NCI-H1436 (cell line): ENCODE results near the gene OAS1.
A peak's percentile ranks its signal among the peaks of the same experiment; 100 is the strongest.
"Not testable (repeated sequence)": the region's sequence is repeated elsewhere in the genome, so short reads cannot be mapped to it uniquely, and the experiment has no call there.

Source experiments
- DNase-seq: peaks from one replicate; lab custom pipeline; 2025; lab: John Stamatoyannopoulos, UW

OAS1 gene

DNA sequence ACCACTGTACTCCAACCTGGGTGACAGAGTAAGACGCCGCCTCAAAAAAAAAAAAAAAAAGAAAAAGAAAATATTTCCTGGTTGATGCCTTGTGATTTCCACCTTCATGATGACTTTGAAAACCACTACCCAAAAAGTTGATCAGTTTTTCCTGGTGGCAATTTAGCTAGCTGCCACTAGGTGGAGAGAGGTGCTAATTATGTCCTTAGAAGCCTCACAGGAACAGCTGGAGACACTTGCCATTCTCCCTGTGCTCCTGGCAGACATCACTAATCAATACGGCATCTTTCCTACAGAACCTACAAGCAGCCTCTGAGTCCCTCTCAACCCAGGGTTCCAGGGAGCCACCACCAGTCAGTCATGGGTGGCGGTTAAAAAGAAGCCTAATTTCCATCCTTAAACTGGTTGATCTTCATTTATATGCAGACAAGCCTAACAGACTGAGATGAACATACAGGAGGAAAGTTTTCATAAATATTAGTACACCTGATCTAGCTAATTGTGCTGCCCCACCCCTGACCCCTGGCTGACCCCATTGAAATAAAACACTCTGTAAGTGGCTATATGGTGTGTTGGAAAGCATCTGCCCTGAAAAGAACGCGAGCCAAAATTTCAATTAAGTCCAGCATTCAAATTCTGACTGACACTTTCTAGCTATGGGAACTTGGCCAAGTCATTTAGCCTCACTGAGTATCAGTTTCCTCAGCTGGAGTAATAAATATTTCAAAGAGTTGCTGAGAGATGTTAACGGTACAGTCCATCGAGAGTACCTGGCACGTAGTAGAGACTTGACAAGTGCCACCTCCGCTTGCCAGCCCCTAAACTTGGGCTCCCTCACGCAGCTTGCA is 6.2 kb upstream of the OAS1 start:
- DNase-seq: peak; percentile 18

DNA sequence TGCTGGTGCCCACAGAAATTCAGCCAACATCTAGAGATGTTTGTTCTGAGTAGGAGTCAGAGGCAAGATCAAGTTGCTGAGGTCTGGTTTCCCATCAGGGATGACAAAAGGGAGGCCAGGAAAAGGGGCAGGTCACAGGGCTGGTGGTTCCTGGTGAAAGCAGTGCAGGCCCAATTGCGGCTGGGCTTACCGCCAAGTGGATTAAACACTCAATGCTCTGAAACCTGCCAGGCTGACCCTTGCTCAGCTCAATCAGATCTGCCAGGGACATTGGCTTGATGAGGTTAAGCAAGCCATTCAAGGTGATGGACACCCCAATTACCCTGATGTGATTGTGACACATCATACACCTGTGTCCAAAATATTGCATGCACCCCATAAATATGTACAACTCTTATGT is 5.5 kb upstream of the OAS1 start:
- DNase-seq: no peak

DNA sequence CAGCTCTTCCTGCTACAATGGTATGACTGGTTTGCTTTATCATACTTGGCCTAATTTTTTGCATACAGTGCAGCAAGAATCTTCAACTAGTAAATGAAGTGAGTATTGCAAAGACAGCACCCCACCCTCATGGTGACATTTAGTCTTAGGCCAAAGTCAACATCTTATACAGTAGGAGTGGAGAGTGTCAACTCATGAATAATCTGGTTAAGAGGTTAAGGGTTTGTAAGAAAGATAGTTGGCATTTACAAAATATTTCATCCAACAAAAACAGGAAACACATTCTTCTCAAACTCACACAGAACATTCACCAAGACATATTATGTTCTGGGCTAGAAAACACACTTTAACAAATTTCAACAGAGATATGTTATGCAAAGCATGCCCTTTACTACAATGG is 2.2 kb upstream of the OAS1 start:
- DNase-seq: no peak

DNA sequence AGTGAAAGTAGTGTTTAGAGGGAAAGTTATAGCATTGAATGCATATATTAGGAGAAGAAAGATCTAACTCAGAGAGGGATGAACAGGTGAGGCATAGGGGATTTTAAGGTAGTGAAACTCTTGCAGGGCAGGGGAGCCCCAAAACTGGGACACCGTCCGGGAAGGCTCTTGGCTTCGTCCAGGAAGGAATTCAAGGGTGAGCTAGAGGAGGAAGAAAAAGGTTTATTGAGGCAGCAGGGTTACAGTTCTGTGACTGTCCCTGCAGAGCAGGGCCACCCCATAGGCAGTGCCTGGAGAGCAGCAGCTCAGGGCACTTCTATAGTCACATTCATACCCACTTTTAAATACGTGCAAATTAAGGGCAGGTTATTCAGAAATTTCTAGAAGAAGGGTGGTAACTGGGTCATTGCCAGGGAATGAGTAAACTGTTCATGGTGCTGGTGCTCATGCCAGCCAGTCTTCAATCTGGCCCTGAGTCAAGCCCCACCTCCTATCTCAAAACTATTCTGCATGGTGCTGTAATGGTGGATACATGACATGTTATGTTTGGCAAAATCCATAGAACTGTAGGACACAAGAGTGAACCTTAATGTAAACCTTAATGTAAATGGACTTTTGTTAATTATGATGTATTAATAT is 1.2 kb upstream of the OAS1 start:
- DNase-seq: no peak

DNA sequence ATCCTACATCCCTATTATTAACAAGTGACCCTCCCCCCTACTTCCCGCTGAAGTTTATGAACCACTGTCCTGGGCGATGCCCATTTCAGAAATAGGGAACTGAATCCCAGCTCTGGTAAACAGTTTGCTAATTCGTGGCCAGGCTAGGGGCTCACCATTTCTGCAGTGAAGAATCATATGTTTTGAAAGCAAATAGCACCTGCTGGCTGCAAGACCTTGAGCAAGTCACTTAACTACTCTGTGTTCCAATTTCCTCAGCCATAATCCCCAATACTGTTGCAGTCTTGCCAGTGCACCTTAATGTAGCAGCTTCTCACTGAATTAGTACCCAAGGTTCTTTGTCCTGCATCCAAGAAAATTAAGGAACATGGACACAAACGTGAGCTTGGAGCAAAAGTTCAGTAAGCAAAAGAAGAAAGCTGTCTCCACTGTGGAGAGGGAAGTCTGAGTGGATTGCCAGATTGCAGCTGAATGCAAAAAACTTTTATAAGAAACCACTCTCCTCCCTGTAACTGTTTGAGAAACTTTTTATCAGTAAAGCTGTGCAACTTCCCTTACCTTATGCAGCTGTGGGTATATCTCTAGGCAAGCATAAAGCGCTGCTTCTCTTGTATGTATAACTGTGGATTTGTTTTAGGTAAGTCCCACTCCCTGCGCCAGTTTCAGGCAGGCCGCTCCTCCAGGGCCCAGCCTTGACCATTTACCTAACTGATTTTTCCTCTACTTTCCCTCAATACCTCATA is 824 bp downstream of the OAS1 start:
- DNase-seq: no peak

DNA sequence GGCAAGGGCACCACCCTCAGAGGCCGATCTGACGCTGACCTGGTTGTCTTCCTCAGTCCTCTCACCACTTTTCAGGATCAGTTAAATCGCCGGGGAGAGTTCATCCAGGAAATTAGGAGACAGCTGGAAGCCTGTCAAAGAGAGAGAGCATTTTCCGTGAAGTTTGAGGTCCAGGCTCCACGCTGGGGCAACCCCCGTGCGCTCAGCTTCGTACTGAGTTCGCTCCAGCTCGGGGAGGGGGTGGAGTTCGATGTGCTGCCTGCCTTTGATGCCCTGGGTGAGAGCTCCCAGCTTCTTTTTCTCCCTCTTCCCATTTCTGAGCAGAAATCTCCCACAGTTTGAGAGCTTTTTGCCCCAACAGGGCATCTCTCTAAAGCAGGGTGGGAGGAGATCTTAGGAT is 1.8 kb downstream of the OAS1 start:
- DNase-seq: no peak

DNA sequence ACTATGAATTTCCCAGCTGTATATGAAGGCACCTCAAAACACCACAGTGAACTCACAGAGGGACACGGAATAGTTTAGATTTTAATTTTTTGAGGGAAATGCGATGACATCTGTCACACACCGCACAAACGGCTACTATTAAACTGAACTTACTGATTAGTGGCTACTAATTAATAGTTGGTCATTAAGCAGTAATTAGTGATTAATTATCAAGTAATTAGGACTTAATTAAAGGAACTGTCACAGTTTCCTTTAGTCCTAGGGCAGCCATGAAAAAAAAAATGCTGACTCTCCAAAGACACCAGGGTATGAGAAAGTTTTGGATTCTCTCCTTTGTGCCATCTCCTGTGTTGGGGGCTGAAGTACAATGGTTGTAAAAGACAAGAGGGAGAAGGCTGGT is 2.9 kb downstream of the OAS1 start:
- DNase-seq: no peak

DNA sequence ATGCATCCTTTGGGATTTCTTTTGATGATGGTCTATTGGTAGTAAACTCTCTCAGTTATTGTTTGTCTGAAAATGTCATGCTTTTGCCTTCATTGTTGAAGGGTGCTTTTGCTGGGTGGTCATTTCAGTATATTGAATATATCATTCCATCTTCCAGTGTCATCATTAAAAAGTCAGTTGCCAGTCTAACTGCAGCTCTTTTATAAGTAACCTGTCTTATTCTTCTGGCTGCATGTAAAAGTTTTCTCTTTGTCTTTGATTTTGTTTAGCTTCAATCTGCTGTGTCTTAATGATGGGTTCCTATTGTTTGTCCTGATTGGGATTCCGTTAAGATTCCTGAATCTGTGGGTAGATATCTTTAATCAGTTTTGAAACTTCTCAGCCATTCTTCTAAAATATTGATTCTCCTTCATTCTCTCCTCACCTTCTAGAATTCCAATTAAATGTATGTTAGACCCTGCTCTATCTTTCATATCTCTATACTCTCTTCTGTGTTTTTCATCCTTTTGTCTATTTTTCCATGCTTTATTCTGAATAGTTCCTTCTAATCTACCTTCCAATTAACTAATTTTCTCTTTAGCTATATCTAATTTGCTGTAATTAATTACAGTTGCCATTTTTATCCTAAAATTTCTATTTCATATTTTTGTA is 6.4 kb downstream of the OAS1 start:
- DNase-seq: no peak

DNA sequence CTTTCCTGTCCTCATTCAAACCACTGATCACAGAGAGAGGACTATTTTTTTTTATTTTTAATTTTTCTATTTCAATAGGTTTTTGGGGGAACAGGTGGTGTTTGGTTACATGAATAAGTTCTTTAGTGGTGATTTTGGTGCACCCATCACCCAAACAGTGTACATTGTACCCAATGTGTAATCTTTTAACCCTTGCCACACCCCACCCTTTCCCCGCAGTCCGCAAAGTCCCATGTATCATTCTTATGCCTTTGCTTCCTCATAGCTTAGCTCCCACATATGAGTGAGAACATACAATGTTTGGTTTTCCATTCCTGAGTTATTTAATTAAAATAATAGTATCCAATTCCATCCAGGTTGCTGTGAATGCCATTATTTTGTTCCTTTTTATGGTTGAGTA is 7.1 kb downstream of the OAS1 start:
- DNase-seq: not testable (repeated sequence)

DNA sequence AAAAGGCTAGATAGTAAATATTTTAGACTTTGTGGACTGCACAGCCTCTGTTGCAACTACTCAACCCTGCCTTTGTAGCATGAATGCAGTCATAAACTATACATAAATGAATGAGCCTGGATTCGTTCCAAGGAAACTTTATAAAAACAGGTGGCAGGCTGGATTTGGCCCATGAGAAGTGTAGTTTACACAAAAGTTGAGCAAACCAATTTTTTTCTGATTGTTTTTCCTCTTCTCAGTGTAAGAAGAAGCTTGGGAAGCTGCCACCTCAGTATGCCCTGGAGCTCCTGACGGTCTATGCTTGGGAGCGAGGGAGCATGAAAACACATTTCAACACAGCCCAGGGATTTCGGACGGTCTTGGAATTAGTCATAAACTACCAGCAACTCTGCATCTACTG is 9.5 kb downstream of the OAS1 start:
- DNase-seq: no peak

DNA sequence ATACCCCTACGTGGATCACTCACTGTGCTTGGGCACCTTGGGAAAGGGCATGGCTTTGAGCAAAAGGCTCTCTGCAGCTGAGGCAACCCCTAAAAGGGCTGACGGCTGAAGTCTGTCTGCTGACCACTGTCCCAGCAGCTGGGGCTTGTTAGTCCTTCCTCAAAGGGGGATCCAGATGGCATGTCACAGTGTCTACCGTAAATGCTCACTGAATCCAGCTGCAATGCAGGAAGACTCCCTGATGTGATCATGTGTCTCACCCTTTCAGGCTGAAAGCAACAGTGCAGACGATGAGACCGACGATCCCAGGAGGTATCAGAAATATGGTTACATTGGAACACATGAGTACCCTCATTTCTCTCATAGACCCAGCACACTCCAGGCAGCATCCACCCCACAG is 12.4 kb downstream of the OAS1 start:
- no peak for DNase-seq

DNA sequence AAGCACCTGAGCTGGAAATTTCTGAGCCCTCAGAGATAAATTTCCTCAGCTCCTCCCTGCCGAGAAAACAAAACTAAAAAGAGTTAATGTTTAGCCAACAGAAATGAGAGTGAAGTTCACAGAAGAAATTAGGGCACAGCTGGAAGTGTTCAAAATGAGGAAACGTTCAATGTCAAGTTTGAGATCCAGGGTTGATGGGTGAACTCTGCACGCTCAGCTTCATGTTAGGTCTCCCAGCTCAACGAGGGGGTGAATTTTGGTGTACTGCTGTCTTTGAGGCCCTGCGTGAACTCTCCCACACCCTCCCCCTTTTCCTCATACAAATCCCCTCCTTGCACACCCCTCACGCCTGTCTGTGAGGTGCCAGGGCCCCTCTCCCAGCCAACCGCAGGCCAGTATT is 18.2 kb downstream of the OAS1 start:
- DNase-seq: no peak

DNA sequence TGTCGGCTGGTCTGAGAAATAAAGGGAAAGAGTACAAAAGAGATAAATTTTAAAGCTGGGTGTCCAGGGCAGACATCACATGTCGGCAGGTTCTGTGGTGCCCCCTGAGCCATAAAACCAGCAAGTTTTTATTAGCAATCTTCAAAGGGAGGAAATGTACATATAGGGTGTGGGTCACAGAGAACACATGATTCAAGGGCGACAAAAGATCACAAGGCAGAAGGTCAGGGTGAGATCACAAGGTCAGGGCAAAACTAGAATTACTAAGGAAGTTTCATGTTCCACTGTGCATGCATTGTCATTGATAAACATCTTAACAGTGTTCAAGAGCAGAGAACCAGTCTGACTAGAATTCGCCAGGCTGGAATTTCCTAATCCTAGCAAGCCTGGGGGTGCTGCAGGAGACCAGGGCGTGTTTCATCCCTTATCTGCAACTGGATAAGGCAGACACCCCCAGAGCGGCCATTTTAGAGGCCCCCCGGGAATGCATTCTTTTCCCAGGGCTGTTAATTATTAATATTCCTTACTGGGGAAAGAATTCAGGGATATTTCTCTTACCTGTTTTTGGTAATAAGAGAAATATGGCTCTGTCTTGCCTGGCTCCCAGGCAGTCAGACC is 19.8 kb downstream of the OAS1 start:
- DNase-seq: not testable (repeated sequence)

DNA sequence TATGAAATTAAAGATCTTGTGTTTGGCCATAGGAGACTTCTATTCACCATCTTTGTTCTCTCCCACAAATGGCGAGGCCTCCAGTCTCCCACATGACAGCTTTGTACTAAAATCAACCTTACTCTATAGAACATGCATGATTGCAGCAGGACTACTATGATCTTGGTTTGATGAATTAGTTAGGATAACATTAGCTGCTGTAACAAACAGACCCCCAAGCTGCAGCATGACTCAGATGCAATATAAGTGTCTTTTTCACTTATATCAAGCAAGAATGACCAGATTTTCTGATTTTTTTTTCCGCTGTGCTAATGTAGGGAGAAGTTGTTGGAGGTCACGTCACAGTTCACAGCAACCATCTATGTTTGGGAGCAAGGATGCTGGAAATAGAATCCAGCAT is 20.7 kb downstream of the OAS1 start:
- no peak for DNase-seq

DNA sequence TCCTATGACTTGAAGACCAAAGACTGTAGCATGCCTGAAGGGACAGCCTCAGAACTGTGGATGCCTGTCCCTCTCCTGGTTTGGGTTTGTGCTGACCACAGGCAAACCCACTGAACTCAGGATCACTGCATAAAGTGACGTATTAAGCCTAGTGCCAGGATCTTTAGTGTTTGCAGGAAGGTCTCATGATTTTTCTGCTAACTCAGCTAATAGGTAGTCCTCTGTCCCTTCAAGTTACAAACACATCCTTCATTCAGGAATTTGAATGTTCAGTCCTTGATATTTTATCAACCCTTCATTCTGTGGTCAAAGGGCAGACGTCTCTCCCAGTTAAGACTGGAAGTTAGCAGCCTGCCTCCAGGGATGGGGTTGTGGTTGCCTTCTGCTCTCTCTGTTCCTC is 21.2 kb downstream of the OAS1 start:
- no peak for DNase-seq

DNA sequence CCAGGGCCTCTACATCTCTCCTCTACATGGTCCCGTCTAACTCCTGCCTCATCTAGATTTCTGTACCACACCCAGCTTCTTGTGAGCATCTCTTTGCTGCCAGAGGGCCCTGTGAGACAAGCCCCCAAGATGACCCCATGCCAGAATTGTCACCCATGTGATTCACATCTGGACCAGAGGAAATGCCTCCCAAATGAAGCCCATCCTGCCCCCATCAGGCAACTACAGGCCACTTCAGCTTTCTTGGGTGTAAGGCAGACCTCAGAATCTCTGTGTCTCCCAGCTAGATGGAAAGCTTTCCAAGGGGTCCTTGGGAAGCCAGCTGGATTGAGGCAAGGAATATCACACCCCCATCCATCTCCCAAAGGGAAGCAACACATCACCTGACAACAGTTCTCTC is 22.2 kb downstream of the OAS1 start:
- no peak for DNase-seq

DNA sequence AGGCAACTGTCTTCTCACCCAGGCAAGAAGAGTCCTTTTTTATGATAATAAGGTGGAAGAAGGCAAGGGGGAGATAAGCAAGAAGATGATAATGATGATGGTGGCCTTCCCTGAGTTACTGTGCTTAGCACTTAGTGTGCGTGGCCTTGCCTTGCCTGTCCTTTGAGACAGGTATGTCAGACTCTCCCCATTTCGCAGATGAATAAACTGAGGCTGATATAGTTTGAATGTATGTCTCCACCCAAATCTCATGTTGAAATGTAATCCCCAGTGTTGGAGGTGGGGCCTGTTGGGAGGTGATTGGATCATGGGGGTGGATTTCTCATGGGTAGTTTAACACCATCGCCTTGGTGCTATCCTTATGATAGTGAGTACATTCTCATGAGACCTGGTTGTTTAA is 23.0 kb downstream of the OAS1 start:
- DNase-seq: no peak

DNA sequence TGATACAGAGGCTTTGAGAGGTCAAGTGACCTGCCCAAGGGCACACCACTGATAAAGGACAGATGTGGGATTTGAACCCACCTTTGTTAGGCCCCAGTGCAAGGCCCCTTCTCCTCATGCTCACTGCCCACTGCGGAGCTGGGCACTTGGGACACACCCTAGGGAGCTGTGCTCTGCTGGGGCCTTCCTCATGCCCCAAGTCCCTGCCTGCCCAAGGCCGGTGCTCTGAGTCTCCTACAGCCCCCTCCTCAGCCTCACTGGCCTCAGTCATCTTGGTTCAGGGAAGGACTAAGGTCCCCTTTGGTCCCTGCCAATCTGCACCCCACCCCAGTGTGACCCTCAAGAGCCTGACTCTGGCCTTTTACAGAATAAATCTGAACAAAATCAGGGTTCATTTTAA is 23.6 kb downstream of the OAS1 start:
- DNase-seq: no peak

DNA sequence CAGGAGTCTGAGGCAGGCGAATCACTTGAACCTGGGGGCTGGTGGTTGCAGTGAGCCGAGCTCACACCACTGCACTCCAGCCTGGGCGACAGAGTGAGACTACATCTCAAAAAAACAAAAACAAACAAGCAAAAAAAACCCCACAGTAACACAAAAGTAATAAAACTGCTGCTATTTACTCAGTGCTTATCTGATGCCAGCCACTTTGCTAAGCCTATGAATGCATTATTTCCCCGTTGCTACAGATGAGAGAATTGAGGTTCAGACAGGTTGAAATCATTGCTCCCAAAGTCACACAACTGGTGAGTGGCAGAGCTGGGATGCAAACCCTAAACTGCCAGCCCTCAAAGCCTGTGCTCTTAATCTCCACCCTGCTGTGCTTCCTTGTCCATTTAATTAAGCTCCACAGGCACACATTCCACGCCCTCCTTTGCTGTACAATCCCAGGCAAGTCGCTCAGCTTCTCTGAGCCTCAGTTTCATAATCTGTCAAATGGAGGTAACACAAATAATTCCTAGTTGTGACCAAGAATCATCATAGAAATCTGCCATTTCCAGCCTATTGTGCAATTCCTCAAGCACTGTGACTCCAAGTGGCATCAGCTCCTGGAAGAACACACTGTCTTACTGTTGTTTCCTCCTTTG is 25.8 kb downstream of the OAS1 start:
- DNase-seq: no peak

DNA sequence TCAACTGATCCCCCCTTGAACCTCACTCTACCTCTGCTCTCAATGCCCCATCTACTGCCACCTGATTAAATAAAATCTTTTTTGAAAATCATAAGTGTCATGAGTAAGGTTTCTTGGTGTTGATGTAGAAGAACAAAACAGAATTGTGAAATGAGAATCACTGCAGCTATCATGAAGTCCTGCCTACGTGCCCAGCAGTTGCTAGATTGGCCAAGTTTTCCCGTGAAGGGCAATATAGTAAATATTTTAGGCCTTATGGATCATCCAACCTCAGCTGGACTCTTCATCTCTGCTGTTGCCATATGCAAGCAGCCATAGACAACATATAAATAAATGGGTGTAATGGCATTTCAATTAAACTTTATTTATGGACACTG is 26.4 kb downstream of the OAS1 start:
- DNase-seq: no peak

DNA sequence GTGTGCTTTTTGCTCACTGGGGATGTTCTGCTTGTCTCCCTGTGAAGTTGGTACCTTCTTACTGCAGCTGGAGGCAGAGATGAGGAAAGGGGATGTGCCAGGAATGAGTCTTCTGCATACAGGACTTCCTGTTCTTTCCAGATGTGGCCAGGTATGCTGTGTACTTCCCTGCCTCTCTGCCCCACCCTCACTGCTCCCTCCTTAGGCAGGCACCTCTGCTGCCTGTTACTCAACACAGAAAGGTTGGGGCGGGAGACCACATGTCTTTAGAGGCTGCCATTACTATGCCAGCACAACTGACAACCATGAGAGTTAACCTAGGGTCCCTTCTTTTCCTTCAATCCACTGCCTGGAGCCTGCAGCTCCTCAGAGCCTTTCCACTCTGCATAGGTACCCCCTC is 29.5 kb downstream of the OAS1 start:
- no peak for DNase-seq

DNA sequence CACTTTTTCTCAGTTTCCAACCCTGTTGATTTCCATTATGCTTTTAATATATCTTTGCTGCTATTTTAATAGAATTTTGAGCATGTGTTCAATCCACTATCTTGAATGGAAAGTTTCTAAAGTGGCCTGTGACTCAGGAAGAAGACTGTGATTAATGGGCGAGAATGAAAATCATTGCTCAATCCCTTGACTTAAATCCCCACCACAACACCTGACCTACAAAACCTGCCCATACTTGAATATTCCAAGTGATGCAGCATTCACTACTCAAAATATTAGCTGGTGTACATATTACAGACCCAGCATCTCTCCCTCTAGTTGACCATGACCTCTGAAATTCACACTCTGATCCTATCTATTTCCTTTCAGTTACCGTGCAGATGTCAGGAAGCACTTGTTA is 30.2 kb downstream of the OAS1 start:
- DNase-seq: no peak
